ENCODE data around the gene CCDC90B.

Gene CCDC90B

DNA sequence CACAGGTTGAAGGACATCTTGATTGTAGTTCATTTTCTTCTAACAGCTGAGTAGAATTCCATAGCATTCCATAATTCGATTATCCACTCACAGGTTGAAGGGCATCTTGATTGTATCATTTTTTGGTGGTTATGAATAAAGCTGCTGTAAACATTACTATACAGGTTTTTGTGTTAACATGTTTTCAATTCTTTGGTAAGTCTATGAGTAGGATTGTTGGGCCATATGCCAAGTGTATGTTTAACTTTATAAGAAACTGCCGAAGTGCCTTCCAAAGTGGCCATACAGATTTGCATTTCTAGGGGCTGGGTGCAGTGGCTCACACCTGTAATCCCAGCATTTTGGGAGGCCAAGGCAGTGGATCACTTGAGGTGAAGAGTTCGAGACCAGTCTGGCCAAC lies 48.1 kb downstream of the CCDC90B start:
- no peak for DNase-seq (ENCODE audit: low spot score)
- Histone ChIP-seq H3K9me3 (replicated peaks in 1 of 2; ENCODE audit: control insufficient read depth in 2 of 2, insufficient read depth in 1 of 2, low read depth in 1 of 2, low read length in 2 of 2) (no peaks in the 10 kb centered on the region), H4K8ac (ENCODE audit: low read depth, low read length) (no peak overlapping the region)

DNA sequence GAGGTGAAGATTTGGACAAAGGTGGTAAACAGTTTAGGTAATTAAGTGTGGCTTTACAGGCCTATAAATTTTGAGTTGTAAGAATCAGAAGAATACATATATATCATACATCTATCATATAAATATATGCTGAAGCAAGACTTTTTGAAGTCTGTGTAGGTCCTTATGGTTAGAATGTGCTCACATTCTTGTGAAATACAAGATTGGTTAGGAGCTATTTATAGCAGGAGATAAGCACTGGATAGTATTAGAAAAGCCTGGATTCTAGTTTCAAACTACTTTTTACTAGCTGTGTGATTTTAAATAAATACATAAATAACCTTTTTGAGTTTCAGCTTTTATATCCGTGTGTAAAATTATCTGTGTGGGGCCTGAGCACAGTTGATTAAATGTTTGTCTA lies 50.3 kb downstream of the CCDC90B start:
- no peak overlapping the region for H3K27ac ChIP-seq (replicated peaks; ENCODE audit: low read length)
- no peaks in the 10 kb centered on the region for H3K79me1 ChIP-seq (ENCODE audit: low read depth, low read length)
- no peak for DNase-seq (ENCODE audit: low spot score)
- no peak overlapping the region for H4K8ac ChIP-seq (ENCODE audit: low read depth, low read length)
- WGBS, 2 donors (ENCODE audit: extremely low coverage in 2 of 2, insufficient read length in 2 of 2, insufficient replicate concordance in 1 of 2) = no CpG with 5 or more reads among the region's 1 CpG
- H3K27me3 ChIP-seq (ENCODE audit: control insufficient read depth in 3 of 3, insufficient read depth in 3 of 3, low read depth in 1 of 3, low read length in 3 of 3) = no peaks in the 10 kb centered on the region
- no peak overlapping the region for H2BK12ac ChIP-seq (ENCODE audit: low read length)
- H3K18ac ChIP-seq (ENCODE audit: low read length) = no peak overlapping the region
- H2AFZ ChIP-seq (ENCODE audit: low read length) = no peak overlapping the region
- no peaks in the 10 kb centered on the region for H3K36me3 ChIP-seq (replicated peaks in 1 of 2; ENCODE audit: control insufficient read depth in 2 of 2, insufficient read depth in 2 of 2, low read length in 2 of 2)
- no peak overlapping the region for H2AK5ac ChIP-seq (ENCODE audit: low read depth, low read length)
- H3K4me1 ChIP-seq (ENCODE audit: control insufficient read depth in 2 of 2, insufficient read depth in 1 of 2, low read depth in 1 of 2, low read length in 2 of 2) = no peaks in the 10 kb centered on the region
- H3K4ac ChIP-seq (ENCODE audit: low read length) = no peak overlapping the region
- H3K9me3 ChIP-seq (replicated peaks in 1 of 2; ENCODE audit: control insufficient read depth in 2 of 2, insufficient read depth in 1 of 2, low read depth in 1 of 2, low read length in 2 of 2) = no peaks in the 10 kb centered on the region
- H4K91ac ChIP-seq (ENCODE audit: low read depth, low read length, poor library complexity) = no peak overlapping the region
- H3K4me2 ChIP-seq (ENCODE audit: insufficient read depth, low read length, poor library complexity, severe bottlenecking) = no peak overlapping the region
- H2BK120ac ChIP-seq (ENCODE audit: low read depth, low read length) = no peak overlapping the region
- H2BK5ac ChIP-seq (ENCODE audit: low read length) = no peak overlapping the region
- no peak overlapping the region for H2BK15ac ChIP-seq (ENCODE audit: low read length)
- no peak overlapping the region for H3K23ac ChIP-seq (ENCODE audit: low read depth, low read length, poor library complexity)
- H3K4me3 ChIP-seq (ENCODE audit: low read length in 2 of 2) = no peak overlapping the region
- H3K9ac ChIP-seq (ENCODE audit: low read depth, low read length, poor library complexity) = no peak overlapping the region
- H3K14ac ChIP-seq (ENCODE audit: low read length) = no peak overlapping the region

More for the DNA sequence above, 48.1 kb downstream of the CCDC90B start:
- Histone ChIP-seq H3K9ac (ENCODE audit: low read depth, low read length, poor library complexity) (no peak overlapping the region), H3K27me3 (ENCODE audit: control insufficient read depth in 3 of 3, insufficient read depth in 3 of 3, low read depth in 1 of 3, low read length in 3 of 3) (no peaks in the 10 kb centered on the region), H3K18ac (ENCODE audit: low read length) (no peak overlapping the region), H2BK120ac (ENCODE audit: low read depth, low read length) (no peak overlapping the region), H3K4me2 (ENCODE audit: insufficient read depth, low read length, poor library complexity, severe bottlenecking) (no peak overlapping the region), H2BK5ac (ENCODE audit: low read length) (no peak overlapping the region), H2AK5ac (ENCODE audit: low read depth, low read length) (no peak overlapping the region), H3K23ac (ENCODE audit: low read depth, low read length, poor library complexity) (no peak overlapping the region), H3K36me3 (replicated peaks in 1 of 2; ENCODE audit: control insufficient read depth in 2 of 2, insufficient read depth in 2 of 2, low read length in 2 of 2) (no peaks in the 10 kb centered on the region), H2BK15ac (ENCODE audit: low read length) (no peak overlapping the region), H3K27ac (replicated peaks; ENCODE audit: low read length) (no peak overlapping the region), H2BK12ac (ENCODE audit: low read length) (no peak overlapping the region), H3K4me3 (ENCODE audit: low read length in 2 of 2) (no peak overlapping the region), H2AFZ (ENCODE audit: low read length) (no peak overlapping the region), H3K79me1 (ENCODE audit: low read depth, low read length) (no peaks in the 10 kb centered on the region), H3K4me1 (ENCODE audit: control insufficient read depth in 2 of 2, insufficient read depth in 1 of 2, low read depth in 1 of 2, low read length in 2 of 2) (no peaks in the 10 kb centered on the region), H3K4ac (ENCODE audit: low read length) (no peak overlapping the region), H4K91ac (ENCODE audit: low read depth, low read length, poor library complexity) (no peak overlapping the region), H3K14ac (ENCODE audit: low read length) (no peak overlapping the region)
- no CpG with 5 or more reads among the region's 3 CpGs for WGBS, 2 donors (ENCODE audit: extremely low coverage in 2 of 2, insufficient read length in 2 of 2, insufficient replicate concordance in 1 of 2)

DNA sequence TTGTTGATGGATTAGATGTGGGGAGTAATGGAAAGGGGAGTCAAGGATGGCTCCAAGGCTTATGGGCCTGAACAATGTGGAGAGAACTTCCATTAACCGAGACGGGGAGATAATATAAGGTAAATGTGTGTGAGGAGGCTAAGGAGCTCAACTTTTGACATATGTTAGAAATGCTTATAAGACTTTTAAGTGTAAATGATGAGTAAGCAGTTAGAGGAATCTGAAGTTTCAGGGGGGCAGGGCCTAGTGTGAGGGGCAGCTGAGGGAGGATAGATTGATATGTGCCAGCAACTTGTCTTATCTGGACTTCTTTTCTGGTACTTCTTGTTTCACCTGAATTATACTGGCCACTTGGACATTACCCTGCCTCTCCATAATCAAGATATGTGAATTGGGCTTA lies 62.7 kb downstream of the CCDC90B start:
- H2BK12ac ChIP-seq (ENCODE audit: low read length) = no peak overlapping the region

DNA sequence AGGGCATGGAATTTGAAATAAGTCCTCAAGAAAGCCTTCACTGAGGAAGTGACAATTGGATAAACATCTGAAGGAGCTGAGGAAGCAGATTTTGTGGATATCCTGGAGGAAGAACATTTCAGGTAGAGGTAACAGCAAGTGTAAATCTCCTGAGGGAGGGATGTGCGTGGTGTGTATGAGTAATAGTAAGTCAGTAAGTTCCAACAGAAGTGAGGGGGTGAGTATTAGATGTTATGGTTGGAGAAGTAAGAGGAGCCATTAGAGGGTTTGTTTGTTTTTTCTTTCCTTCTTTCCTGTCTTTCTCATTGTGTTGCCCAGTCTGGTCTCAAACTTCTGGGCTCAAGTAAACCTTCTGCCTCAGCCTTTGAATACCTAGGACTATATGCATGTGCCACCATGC lies 63.7 kb downstream of the CCDC90B start:
- Histone ChIP-seq H3K27ac (replicated peaks; ENCODE audit: low read length) (no peak overlapping the region), H3K4me2 (ENCODE audit: insufficient read depth, low read length, poor library complexity, severe bottlenecking) (no peak overlapping the region), H3K4me3 (ENCODE audit: low read length in 2 of 2) (no peak overlapping the region), H2BK120ac (ENCODE audit: low read depth, low read length) (no peak overlapping the region), H2BK15ac (ENCODE audit: low read length) (no peak overlapping the region), H2BK12ac (ENCODE audit: low read length) (no peak overlapping the region), H3K4ac (ENCODE audit: low read length) (no peak overlapping the region), H3K79me1 (ENCODE audit: low read depth, low read length) (no peaks in the 10 kb centered on the region), H3K14ac (ENCODE audit: low read length) (no peak overlapping the region), H4K8ac (ENCODE audit: low read depth, low read length) (no peak overlapping the region), H2AK5ac (ENCODE audit: low read depth, low read length) (no peak overlapping the region), H3K36me3 (replicated peaks in 1 of 2; ENCODE audit: control insufficient read depth in 2 of 2, insufficient read depth in 2 of 2, low read length in 2 of 2) (no peaks in the 10 kb centered on the region), H3K9me3 (replicated peaks in 1 of 2; ENCODE audit: control insufficient read depth in 2 of 2, insufficient read depth in 1 of 2, low read depth in 1 of 2, low read length in 2 of 2) (no peaks in the 10 kb centered on the region), H2BK5ac (ENCODE audit: low read length) (no peak overlapping the region), H3K9ac (ENCODE audit: low read depth, low read length, poor library complexity) (no peak overlapping the region), H3K27me3 (ENCODE audit: control insufficient read depth in 3 of 3, insufficient read depth in 3 of 3, low read depth in 1 of 3, low read length in 3 of 3) (no peaks in the 10 kb centered on the region), H4K91ac (ENCODE audit: low read depth, low read length, poor library complexity) (no peak overlapping the region), H3K23ac (ENCODE audit: low read depth, low read length, poor library complexity) (no peak overlapping the region), H3K18ac (ENCODE audit: low read length) (no peak overlapping the region), H3K4me1 (ENCODE audit: control insufficient read depth in 2 of 2, insufficient read depth in 1 of 2, low read depth in 1 of 2, low read length in 2 of 2) (no peaks in the 10 kb centered on the region), H2AFZ (ENCODE audit: low read length) (no peak overlapping the region)
- no peak for DNase-seq (ENCODE audit: low spot score)
- no CpG with 5 or more reads among the region's 1 CpG for WGBS, 2 donors (ENCODE audit: extremely low coverage in 2 of 2, insufficient read length in 2 of 2, insufficient replicate concordance in 1 of 2)

More for the DNA sequence above, 62.7 kb downstream of the CCDC90B start:
- H3K4me3 ChIP-seq (ENCODE audit: low read length in 2 of 2) = no peak overlapping the region
- H3K14ac ChIP-seq (ENCODE audit: low read length) = no peak overlapping the region
- H3K9me3 ChIP-seq (replicated peaks in 1 of 2; ENCODE audit: control insufficient read depth in 2 of 2, insufficient read depth in 1 of 2, low read depth in 1 of 2, low read length in 2 of 2) = no peaks in the 10 kb centered on the region
- H2BK120ac ChIP-seq (ENCODE audit: low read depth, low read length) = no peak overlapping the region
- no CpG with 5 or more reads among the region's 2 CpGs for WGBS, 2 donors (ENCODE audit: extremely low coverage in 2 of 2, insufficient read length in 2 of 2, insufficient replicate concordance in 1 of 2)
- H3K36me3 ChIP-seq (replicated peaks in 1 of 2; ENCODE audit: control insufficient read depth in 2 of 2, insufficient read depth in 2 of 2, low read length in 2 of 2) = no peaks in the 10 kb centered on the region
- no peak overlapping the region for H3K23ac ChIP-seq (ENCODE audit: low read depth, low read length, poor library complexity)
- no peaks in the 10 kb centered on the region for H3K4me1 ChIP-seq (ENCODE audit: control insufficient read depth in 2 of 2, insufficient read depth in 1 of 2, low read depth in 1 of 2, low read length in 2 of 2)
- H2AK5ac ChIP-seq (ENCODE audit: low read depth, low read length) = no peak overlapping the region
- H2BK5ac ChIP-seq (ENCODE audit: low read length) = no peak overlapping the region
- H3K9ac ChIP-seq (ENCODE audit: low read depth, low read length, poor library complexity) = no peak overlapping the region
- H3K4ac ChIP-seq (ENCODE audit: low read length) = no peak overlapping the region
- H3K27me3 ChIP-seq (ENCODE audit: control insufficient read depth in 3 of 3, insufficient read depth in 3 of 3, low read depth in 1 of 3, low read length in 3 of 3) = no peaks in the 10 kb centered on the region
- H3K79me1 ChIP-seq (ENCODE audit: low read depth, low read length) = no peaks in the 10 kb centered on the region
- no peak for DNase-seq (ENCODE audit: low spot score)
- H2BK15ac ChIP-seq (ENCODE audit: low read length) = no peak overlapping the region
- no peak overlapping the region for H3K4me2 ChIP-seq (ENCODE audit: insufficient read depth, low read length, poor library complexity, severe bottlenecking)
- H2AFZ ChIP-seq (ENCODE audit: low read length) = no peak overlapping the region
- no peak overlapping the region for H4K91ac ChIP-seq (ENCODE audit: low read depth, low read length, poor library complexity)
- no peak overlapping the region for H3K27ac ChIP-seq (replicated peaks; ENCODE audit: low read length)
- H4K8ac ChIP-seq (ENCODE audit: low read depth, low read length) = no peak overlapping the region
- no peak overlapping the region for H3K18ac ChIP-seq (ENCODE audit: low read length)

All from neuronal stem cell (in vitro differentiated cells).